H9 (cell line): ENCODE data around the gene GOLGA7B. TPM values are rescaled to one million over a fixed set of nuclear protein-coding genes. Genes with fewer than 3 reads are reported as not detected.
A peak's percentile ranks its signal among the peaks of the same experiment; 100 is the strongest.

Experiments
- DNase-seq: peaks from one replicate; pipeline ENCODE4 v3.0.0-alpha.2; 2017
- H2AFZ ChIP-seq: one replicate; pipeline ENCODE4 v1.6.1; 2013; ENCODE audit warnings: mild to moderate bottlenecking, low read length, control low read depth, moderate library complexity
- H2AK5ac ChIP-seq: 2 replicates; pipeline ENCODE4 v1.6.1; 2013; ENCODE audit warnings: low read length, control low read depth, mixed read lengths; ENCODE audit not compliant: insufficient read length
- H2BK120ac ChIP-seq: one replicate; pipeline ENCODE4 v1.6.1; 2013; ENCODE audit warnings: low read depth, mild to moderate bottlenecking, low read length, control low read depth, inconsistent platforms; ENCODE audit not compliant: poor library complexity, severe bottlenecking
- H2BK12ac ChIP-seq: 2 replicates; pipeline ENCODE4 v1.6.1; 2013; ENCODE audit warnings: low read length, control low read depth, mixed read lengths, low read depth; ENCODE audit not compliant: insufficient read length
- H2BK15ac ChIP-seq: 2 replicates; pipeline ENCODE4 v1.6.1; 2013; ENCODE audit warnings: low read depth, low read length, control low read depth
- H2BK20ac ChIP-seq: one replicate; pipeline ENCODE4 v1.6.1; 2013; ENCODE audit warnings: low read depth, mild to moderate bottlenecking, low read length, control low read depth, inconsistent platforms; ENCODE audit not compliant: poor library complexity, severe bottlenecking
- H2BK5ac ChIP-seq: 2 replicates; pipeline ENCODE4 v1.6.1; 2013; ENCODE audit warnings: low read length, control low read depth, mixed read lengths; ENCODE audit not compliant: insufficient read length
- H3K14ac ChIP-seq: 2 replicates; pipeline ENCODE4 v1.6.1; 2013; ENCODE audit warnings: low read length, control low read depth; ENCODE audit not compliant: insufficient read depth
- H3K18ac ChIP-seq: 2 replicates; pipeline ENCODE4 v1.6.1; 2013; ENCODE audit warnings: low read depth, mild to moderate bottlenecking, mixed read lengths, low read length, control low read depth; ENCODE audit not compliant: insufficient read length
- H3K23ac ChIP-seq: 2 replicates; pipeline ENCODE4 v1.6.1; 2013; ENCODE audit warnings: low read length, control low read depth, mixed read lengths, low read depth; ENCODE audit not compliant: insufficient read length
- H3K23me2 ChIP-seq: 2 replicates; pipeline ENCODE4 v1.6.1; 2013; ENCODE audit warnings: low read depth, mild to moderate bottlenecking, mixed read lengths, low read length, control low read depth; ENCODE audit not compliant: insufficient read length, poor library complexity, severe bottlenecking
- H3K27ac ChIP-seq: 2 replicates; pipeline ENCODE4 v1.5.1; 2013; ENCODE audit warnings: low read length, control low read depth, mixed read lengths, low read depth; ENCODE audit not compliant: insufficient read length
- H3K27me3 ChIP-seq: 2 replicates; pipeline ENCODE4 v1.6.1; 2013; ENCODE audit warnings: low read length, control low read depth, inconsistent platforms; ENCODE audit not compliant: insufficient read depth
- H3K4ac ChIP-seq: 2 replicates; pipeline ENCODE4 v1.6.1; 2013; ENCODE audit warnings: low read depth, mild to moderate bottlenecking, control low read depth, inconsistent platforms, low read length, moderate library complexity
- H3K4me1 ChIP-seq: 2 replicates; pipeline ENCODE4 v1.6.1; 2013; ENCODE audit warnings: low read length, control low read depth, inconsistent platforms; ENCODE audit not compliant: insufficient read depth
- H3K4me2 ChIP-seq: 2 replicates; pipeline ENCODE4 v1.6.1; 2013; ENCODE audit warnings: low read length, control low read depth, mixed read lengths; ENCODE audit not compliant: insufficient read length, insufficient read depth
- H3K56ac ChIP-seq: 2 replicates; pipeline ENCODE4 v1.6.1; 2013; ENCODE audit warnings: low read depth, mild to moderate bottlenecking, mixed read lengths, low read length, control low read depth; ENCODE audit not compliant: insufficient read length
- H3K79me1 ChIP-seq: 2 replicates; pipeline ENCODE4 v1.6.1; 2013; ENCODE audit warnings: low read depth, mild to moderate bottlenecking, moderate library complexity, low read length, control low read depth, inconsistent platforms; ENCODE audit not compliant: insufficient read depth, poor library complexity, severe bottlenecking
- H3K79me2 ChIP-seq: 2 replicates; pipeline ENCODE4 v1.6.1; 2013; ENCODE audit warnings: low read length, control low read depth, inconsistent platforms; ENCODE audit not compliant: insufficient read depth
- H3K9ac ChIP-seq: 2 replicates; pipeline ENCODE4 v1.6.1; 2013; ENCODE audit warnings: low read length, control low read depth, mixed read lengths; ENCODE audit not compliant: insufficient read length; ENCODE audit errors: extremely low read depth
- H3K9me3 ChIP-seq: one replicate; pipeline ENCODE4 v1.6.1; 2013; ENCODE audit warnings: low read depth, low read length, inconsistent platforms; ENCODE audit not compliant: control insufficient read depth
- H3T11ph ChIP-seq: one replicate; pipeline ENCODE4 v1.6.1; 2013; ENCODE audit warnings: mild to moderate bottlenecking, low read length, control low read depth, inconsistent platforms
- H4K20me1 ChIP-seq: one replicate; pipeline ENCODE4 v1.6.1; 2013; ENCODE audit not compliant: control insufficient read depth, insufficient read length, insufficient read depth
- H4K5ac ChIP-seq: 2 replicates; pipeline ENCODE4 v1.6.1; 2013; ENCODE audit warnings: low read depth, mild to moderate bottlenecking, mixed read lengths, low read length, control low read depth; ENCODE audit not compliant: insufficient read length
- H4K8ac ChIP-seq: replicated peaks from 2 replicates; pipeline ENCODE4 v1.6.1; 2013; ENCODE audit warnings: low read length, control low read depth, mixed read lengths, low read depth; ENCODE audit not compliant: insufficient read length
- H4K91ac ChIP-seq: 2 replicates; pipeline ENCODE4 v1.6.1; 2013; ENCODE audit warnings: low read depth, mild to moderate bottlenecking, moderate library complexity, mixed read lengths, low read length, control low read depth; ENCODE audit not compliant: insufficient read length
- H3K27ac Mint-ChIP-seq, 3 experiments: 2 replicates in 2 of 3; 3 replicates in 1 of 3; pipeline ENCODE4 v1.8.0; 2020 to 2021; ENCODE audit warnings: mixed read lengths in 3 of 3, mild to moderate bottlenecking in 1 of 3, moderate library complexity in 1 of 3
- H3K27me3 Mint-ChIP-seq: 2 replicates; pipeline ENCODE4 v1.8.0; 2021; ENCODE audit warnings: low read depth, mild to moderate bottlenecking, moderate library complexity, mixed read lengths
- H3K36me3 Mint-ChIP-seq, 3 experiments: 2 replicates in 2 of 3; 3 replicates in 1 of 3; pipeline ENCODE4 v1.8.0; 2020 to 2021; ENCODE audit warnings: low read depth in 3 of 3, mixed read lengths in 3 of 3; ENCODE audit not compliant: insufficient read depth in 1 of 3
- H3K4me1 Mint-ChIP-seq, 2 experiments: 2 replicates each; pipeline ENCODE4 v1.8.0; 2020; ENCODE audit warnings: mixed read lengths in 2 of 2
- H3K4me3 Mint-ChIP-seq, 2 experiments: 2 replicates in 1 of 2; 3 replicates in 1 of 2; pipeline ENCODE4 v1.8.0; 2020 to 2021; ENCODE audit warnings: mild to moderate bottlenecking in 2 of 2, mixed read lengths in 2 of 2, moderate library complexity in 1 of 2
- H3K9me3 Mint-ChIP-seq, 2 experiments: 2 replicates in 1 of 2; 3 replicates in 1 of 2; pipeline ENCODE4 v1.8.0; 2020; ENCODE audit warnings: mild to moderate bottlenecking in 2 of 2, mixed read lengths in 2 of 2, moderate library complexity in 1 of 2
- CTCF ChIP-seq: fragments of 200-600 bp; sonication (generic); conservative IDR thresholded peaks from 3 replicates; pipeline ENCODE4 v1.8.0; 2021; ENCODE audit warnings: antibody characterized with exemption, mild to moderate bottlenecking
- WGBS: extraction: QIAGEN DNeasy Blood & Tissue Kit; methylation state at CpG from one replicate; pipeline ENCODE4 v1.1.7; 2013; ENCODE audit warnings: missing lambda C conversion rate, low lambda C conversion rate, mixed read lengths; ENCODE audit not compliant: insufficient read length; ENCODE audit errors: extremely low coverage; 5-methylcytosine and 5-hydroxymethylcytosine counted together
- total RNA-seq: library from RNA; stranded (reverse); gene quantifications from 2 replicates; pipeline ENCODE4 v1.2.1, GENCODE V29; 2021

GOLGA7B gene
- total RNA-seq, 1 experiment from 2014 or later = 0.04 TPM

- no peak overlapping the region for H2BK12ac ChIP-seq
- no peak overlapping the region for H4K5ac ChIP-seq
- H4K8ac ChIP-seq = no peak overlapping the region
- H3K23ac ChIP-seq = no peak overlapping the region
- no peak overlapping the region for H2BK120ac ChIP-seq
- no peak overlapping the region for H3K14ac ChIP-seq
- no peaks in the 10 kb centered on the region for H3K9me3 ChIP-seq
- H3K4me1 ChIP-seq = peaks cover 2% of the 10 kb centered on the region; the same call in 1 of the 2 replicates
- no peak overlapping the region for H3K9ac ChIP-seq
- no peak for TF ChIP-seq CTCF
- no peaks in the 10 kb centered on the region for H3K9me3 Mint-ChIP-seq
- no peak overlapping the region for H2AK5ac ChIP-seq
- no peaks in the 10 kb centered on the region for H3K23me2 ChIP-seq
- H3K4me3 Mint-ChIP-seq = no peak overlapping the region
- H3K79me2 ChIP-seq = no peaks in the 10 kb centered on the region
- no CpG with 5 or more reads among the region's 9 CpGs for WGBS
- H3K79me1 ChIP-seq = no peaks in the 10 kb centered on the region
- H3K27me3 ChIP-seq = no peaks in the 10 kb centered on the region
- peaks cover 0 to 5% of the 10 kb centered on the region in 2 experiments; a peak in 3 of 4 replicates for H3K4me1 Mint-ChIP-seq
- peak overlapping the region in 1 of 3 experiments; percentile 53; a peak in 1 of 7 replicates for H3K27ac Mint-ChIP-seq
- no peak overlapping the region for H3K4me2 ChIP-seq
- H2BK15ac ChIP-seq = no peak overlapping the region
- no peak overlapping the region for H4K91ac ChIP-seq
- no peak overlapping the region for H3K4ac ChIP-seq
- H3T11ph ChIP-seq = no peak overlapping the region
- H3K27me3 Mint-ChIP-seq = peaks cover 9% of the 10 kb centered on the region; the same call in 1 of the 2 replicates
- DNase-seq = no peak
- no peak overlapping the region for H2BK20ac ChIP-seq
- H3K27ac ChIP-seq = no peak overlapping the region
- no peaks in the 10 kb centered on the region for H3K36me3 Mint-ChIP-seq
- no peak overlapping the region for H2AFZ ChIP-seq
- H2BK5ac ChIP-seq = no peak overlapping the region
- H3K56ac ChIP-seq = no peak overlapping the region
- no peak overlapping the region for H3K18ac ChIP-seq
- H4K20me1 ChIP-seq = no peaks in the 10 kb centered on the region
Observed at GRCh38 chr10:97895915-97896314, 46.3 kb downstream of the GOLGA7B start.
